ENCODE results near the gene LPO. TPM values are rescaled to one million over a fixed set of nuclear protein-coding genes. Genes with fewer than 3 reads are reported as not detected.

Gene LPO
- total and polyA plus RNA-seq, 2 experiments from 2014 or later: not detected

DNA sequence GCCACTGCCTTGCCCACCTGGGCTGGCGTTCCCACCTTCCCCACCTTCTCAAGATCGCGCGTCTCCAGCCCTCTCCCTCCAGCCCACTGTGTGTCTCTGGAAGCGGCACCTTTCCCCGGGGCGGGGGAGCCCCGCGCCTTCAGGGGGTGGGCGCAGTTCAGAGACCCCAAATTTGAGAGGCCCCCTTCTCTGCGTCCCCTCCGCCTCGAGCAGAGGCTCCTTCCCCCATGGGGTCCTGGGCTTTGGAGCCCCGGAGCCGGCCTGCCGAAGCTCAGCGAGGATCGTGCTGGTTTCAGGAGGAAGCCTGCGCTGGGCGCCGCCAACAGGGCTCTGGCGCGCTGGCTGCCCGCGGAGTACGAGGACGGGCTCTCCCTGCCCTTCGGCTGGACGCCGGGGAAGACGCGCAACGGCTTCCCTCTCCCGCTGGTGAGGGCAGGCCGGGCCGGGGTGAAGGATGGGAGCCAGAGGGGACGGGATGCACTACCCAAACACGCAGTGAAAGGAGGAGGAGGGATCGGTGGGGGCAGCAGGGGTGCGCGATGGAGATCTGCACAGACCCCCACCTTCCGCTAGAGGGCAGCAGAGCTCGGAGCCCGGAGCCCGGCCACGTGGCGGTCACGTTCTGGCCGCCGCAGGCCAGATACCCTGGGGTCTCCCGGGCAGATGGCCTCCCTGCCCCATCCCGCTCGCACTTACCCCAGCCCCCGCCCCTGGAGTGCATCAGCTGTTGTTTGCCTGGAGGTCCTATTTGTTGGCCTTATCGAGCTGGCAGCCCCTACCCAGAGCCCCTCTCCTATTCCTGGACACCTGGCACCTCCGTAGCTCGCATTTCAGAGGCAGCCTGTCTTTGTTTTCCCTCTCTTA lies 11.1 kb downstream of the LPO start:
- no peaks in the 10 kb centered on the region for H3K36me3 ChIP-seq
- H3K27me3 ChIP-seq: peaks cover 94% of the 10 kb centered on the region
- peak; percentile 67 to 70 for DNase-seq (ENCODE audit: low read depth in 1 of 2, low spot score in 1 of 2)
- TF ChIP-seq, protein P1, sequence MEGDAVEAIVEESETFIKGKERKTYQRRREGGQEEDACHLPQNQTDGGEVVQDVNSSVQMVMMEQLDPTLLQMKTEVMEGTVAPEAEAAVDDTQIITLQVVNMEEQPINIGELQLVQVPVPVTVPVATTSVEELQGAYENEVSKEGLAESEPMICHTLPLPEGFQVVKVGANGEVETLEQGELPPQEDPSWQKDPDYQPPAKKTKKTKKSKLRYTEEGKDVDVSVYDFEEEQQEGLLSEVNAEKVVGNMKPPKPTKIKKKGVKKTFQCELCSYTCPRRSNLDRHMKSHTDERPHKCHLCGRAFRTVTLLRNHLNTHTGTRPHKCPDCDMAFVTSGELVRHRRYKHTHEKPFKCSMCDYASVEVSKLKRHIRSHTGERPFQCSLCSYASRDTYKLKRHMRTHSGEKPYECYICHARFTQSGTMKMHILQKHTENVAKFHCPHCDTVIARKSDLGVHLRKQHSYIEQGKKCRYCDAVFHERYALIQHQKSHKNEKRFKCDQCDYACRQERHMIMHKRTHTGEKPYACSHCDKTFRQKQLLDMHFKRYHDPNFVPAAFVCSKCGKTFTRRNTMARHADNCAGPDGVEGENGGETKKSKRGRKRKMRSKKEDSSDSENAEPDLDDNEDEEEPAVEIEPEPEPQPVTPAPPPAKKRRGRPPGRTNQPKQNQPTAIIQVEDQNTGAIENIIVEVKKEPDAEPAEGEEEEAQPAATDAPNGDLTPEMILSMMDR (IDR thresholded peaks at IDR 0.05; ENCODE audit: low read depth, low read length): peak; percentile 88
- H3K27ac ChIP-seq: no peak overlapping the region
- H3K4me3 ChIP-seq: peak overlapping the region; percentile 24
- no peaks in the 10 kb centered on the region for H3K9me3 ChIP-seq (ENCODE audit: low read depth)
- no peaks in the 10 kb centered on the region for H3K4me1 ChIP-seq (ENCODE audit: low read depth)

DNA sequence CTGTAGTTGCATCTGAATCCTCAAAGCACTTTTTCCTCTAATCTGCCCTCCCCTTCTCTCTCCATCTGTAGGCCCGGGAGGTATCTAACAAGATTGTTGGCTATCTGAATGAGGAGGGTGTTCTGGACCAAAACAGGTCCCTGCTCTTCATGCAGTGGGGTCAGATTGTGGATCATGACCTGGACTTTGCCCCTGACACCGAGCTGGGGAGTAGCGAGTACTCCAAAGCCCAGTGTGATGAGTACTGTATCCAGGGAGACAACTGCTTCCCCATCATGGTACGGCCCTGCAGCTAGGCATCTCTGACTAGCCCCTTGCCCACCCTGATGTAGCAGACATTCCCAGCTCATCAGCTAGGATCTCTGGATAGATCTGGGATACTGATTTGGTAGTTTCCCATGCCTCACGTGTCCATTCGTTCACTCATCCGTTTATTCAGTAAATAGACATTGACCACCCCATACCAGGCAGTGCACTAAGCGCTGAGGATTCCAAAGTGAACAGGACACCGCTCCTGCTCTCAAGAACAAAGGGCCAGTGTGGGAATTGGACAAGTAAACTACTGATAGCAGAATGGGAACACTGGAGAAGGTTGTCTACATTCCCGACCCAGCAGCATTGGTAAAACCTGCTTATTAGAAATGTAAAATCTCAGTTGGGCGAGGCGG lies 12.1 kb downstream of the LPO start:
- Histone ChIP-seq H3K27me3 (peaks cover 97% of the 10 kb centered on the region), H3K9me3 (ENCODE audit: low read depth) (no peaks in the 10 kb centered on the region), H3K36me3 (no peaks in the 10 kb centered on the region), H3K27ac (no peak overlapping the region), H3K4me1 (ENCODE audit: low read depth) (no peaks in the 10 kb centered on the region), H3K4me3 (no peak overlapping the region)
- no peak for DNase-seq (ENCODE audit: low read depth in 1 of 2, low spot score in 1 of 2)
- TF ChIP-seq, protein P1 (IDR thresholded peaks at IDR 0.05; ENCODE audit: low read depth, low read length): no peak

- Histone ChIP-seq H3K9me3 (ENCODE audit: low read depth) (no peaks in the 10 kb centered on the region), H3K36me3 (no peaks in the 10 kb centered on the region), H3K4me1 (ENCODE audit: low read depth) (no peaks in the 10 kb centered on the region), H3K27ac (no peak overlapping the region), H3K4me3 (no peak overlapping the region), H3K27me3 (peaks cover 86% of the 10 kb centered on the region)
- DNase-seq (ENCODE audit: low read depth in 1 of 2, low spot score in 1 of 2): no peak
- TF ChIP-seq, protein P1 (IDR thresholded peaks at IDR 0.05; ENCODE audit: low read depth, low read length): no peak
These were observed 13.8 kb downstream of the LPO start for GRCh38 chr17:58252141-58252540.

DNA sequence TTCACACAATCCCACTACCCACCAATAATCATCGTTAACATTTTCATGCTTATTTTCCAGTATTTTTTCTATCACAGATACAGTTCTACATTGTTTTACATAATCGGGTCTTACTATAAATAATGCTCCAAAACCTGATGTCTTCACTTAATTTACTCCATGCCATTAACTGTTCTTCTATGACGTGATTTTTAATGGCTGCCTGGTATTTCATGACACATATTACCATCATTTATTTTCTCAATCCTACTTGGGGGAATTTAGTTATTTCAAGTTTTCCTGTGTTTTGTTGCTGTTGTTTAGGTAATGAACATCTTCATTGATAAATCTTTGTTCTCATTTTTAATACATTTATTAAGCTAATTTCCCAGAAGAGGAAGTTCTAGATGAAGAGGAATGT lies 14.7 kb downstream of the LPO start:
- no peaks in the 10 kb centered on the region for H3K4me1 ChIP-seq (ENCODE audit: low read depth)
- DNase-seq (ENCODE audit: low read depth in 1 of 2, low spot score in 1 of 2): no peak
- no peak overlapping the region for H3K27ac ChIP-seq
- no peak overlapping the region for H3K4me3 ChIP-seq
- no peaks in the 10 kb centered on the region for H3K36me3 ChIP-seq
- TF ChIP-seq, protein P1 (IDR thresholded peaks at IDR 0.05; ENCODE audit: low read depth, low read length): no peak
- H3K9me3 ChIP-seq (ENCODE audit: low read depth): no peaks in the 10 kb centered on the region
- H3K27me3 ChIP-seq: peaks cover 86% of the 10 kb centered on the region

DNA sequence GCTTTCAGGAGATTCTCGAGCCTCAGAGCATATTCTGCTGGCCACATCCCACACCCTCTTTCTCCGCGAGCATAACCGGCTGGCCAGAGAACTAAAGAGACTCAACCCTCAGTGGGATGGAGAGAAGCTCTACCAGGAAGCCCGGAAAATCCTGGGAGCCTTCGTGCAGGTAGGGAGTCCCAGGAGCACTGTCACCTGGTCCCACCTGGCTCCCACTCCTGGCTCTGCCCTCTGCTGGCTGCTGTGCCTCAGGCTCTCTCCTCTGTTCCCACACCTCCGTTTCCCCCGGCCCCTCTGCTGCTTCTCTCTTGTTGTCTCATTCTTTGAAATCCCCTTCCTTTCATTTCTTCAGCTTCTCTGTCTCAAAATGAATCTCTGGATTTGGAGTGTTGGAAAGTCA lies 16.4 kb downstream of the LPO start:
- Histone ChIP-seq H3K9me3 (ENCODE audit: low read depth) (no peaks in the 10 kb centered on the region), H3K27ac (no peak overlapping the region), H3K27me3 (peaks cover 87% of the 10 kb centered on the region), H3K36me3 (no peaks in the 10 kb centered on the region), H3K4me3 (no peak overlapping the region), H3K4me1 (ENCODE audit: low read depth) (no peaks in the 10 kb centered on the region)
- DNase-seq (ENCODE audit: low read depth in 1 of 2, low spot score in 1 of 2): no peak
- TF ChIP-seq, protein P1 (IDR thresholded peaks at IDR 0.05; ENCODE audit: low read depth, low read length): no peak

Data from cardiac muscle cell (in vitro differentiated cells and primary cell).